B cell (primary cell): ENCODE data around the gene GFI1B. TPM values are rescaled to one million over a fixed set of nuclear protein-coding genes. Genes with fewer than 3 reads are reported as not detected.

ENCODE experiments used
- ATAC-seq: fragments of 200-7000 bp; cut with Tn5 transposase; one replicate; pipeline ENCODE4 v1.10.0; 2021; ENCODE audit warnings: low read depth, mild to moderate bottlenecking, moderate number of reproducible peaks, moderate library complexity
- CTCF ChIA-PET: fragments of 350-600 bp; sonication (Branson Sonifier 250); formaldehyde crosslinking; loops from one replicate; lab custom pipeline; 2021; ENCODE audit warnings: antibody characterized with exemption, inconsistent platforms; lab: Charles Lee
- POLR2A ChIA-PET: fragments of 350-600 bp; sonication (Branson Sonifier 250); formaldehyde crosslinking; loops from one replicate; lab custom pipeline; 2021; ENCODE audit warnings: antibody characterized with exemption; lab: Charles Lee
- DNase-seq: peaks from one replicate; pipeline ENCODE4 v3.0.0; 2013
- H2AFZ ChIP-seq: 2 replicates; pipeline ENCODE4 v1.6.1; 2012; ENCODE audit warnings: mild to moderate bottlenecking, low read depth, low read length; ENCODE audit not compliant: insufficient read depth, poor library complexity, severe bottlenecking
- H3K27ac ChIP-seq, 2 donors: 1 replicate in 1 of 2; 2 replicates in 1 of 2; pipeline ENCODE4 v1.5.1; 2012 to 2013; ENCODE audit warnings: low read length in 2 of 2, mild to moderate bottlenecking in 2 of 2, moderate library complexity in 1 of 2
- H3K27me3 ChIP-seq, 4 experiments: fragments of 200-600 bp in 1 of 4; sonication (generic) in 1 of 4; replicated peaks in 1 of 4; 1 replicate in 2 of 4; 2 replicates in 2 of 4; pipeline versions ENCODE4 v1.6.1 to v1.7.0; 2013 to 2016; ENCODE audit warnings: low read length in 3 of 4, mild to moderate bottlenecking in 2 of 4, mixed read lengths in 1 of 4, moderate library complexity in 1 of 4; ENCODE audit not compliant: insufficient read depth in 4 of 4, control insufficient read depth in 3 of 4; ENCODE audit errors: control extremely low read depth in 1 of 4
- H3K36me3 ChIP-seq, 2 experiments: replicated peaks in 1 of 2; 1 replicate in 1 of 2; 2 replicates in 1 of 2; pipeline versions ENCODE4 v1.6.1 to v1.7.1; 2013; ENCODE audit warnings: low read length in 1 of 2; ENCODE audit not compliant: insufficient read depth in 2 of 2, control insufficient read depth in 1 of 2; ENCODE audit errors: control extremely low read depth in 1 of 2, extremely low read depth in 1 of 2
- H3K4me1 ChIP-seq, 2 donors: fragments of 200-600 bp in 1 of 2; sonication (generic) in 1 of 2; 1 replicate in 1 of 2; 2 replicates in 1 of 2; pipeline versions ENCODE4 v1.5.1 to v1.6.1; 2013 to 2017; ENCODE audit warnings: low read length in 2 of 2; ENCODE audit not compliant: control insufficient read depth in 2 of 2, insufficient read depth in 2 of 2
- H3K4me2 ChIP-seq: replicated peaks from 2 replicates; pipeline ENCODE3; 2012; ENCODE audit warnings: mild to moderate bottlenecking, low read depth, low read length; ENCODE audit not compliant: poor library complexity, severe bottlenecking
- H3K4me3 ChIP-seq, 5 experiments: fragments of 200-600 bp in 1 of 5; sonication (generic) in 1 of 5; 1 replicate in 3 of 5; 2 replicates in 2 of 5; pipeline versions ENCODE4 v1.5.1 to v1.7.0; 2011 to 2016; ENCODE audit warnings: low read length in 4 of 5, mild to moderate bottlenecking in 4 of 5, low read depth in 2 of 5, control low read depth in 1 of 5, moderate library complexity in 1 of 5; ENCODE audit not compliant: insufficient read depth in 1 of 5; ENCODE audit errors: control extremely low read depth in 1 of 5, extremely low read depth in 1 of 5
- H3K79me2 ChIP-seq: fragments of 200-600 bp; sonication (generic); one replicate; pipeline ENCODE4 v1.6.0; 2016; ENCODE audit warnings: low read length; ENCODE audit not compliant: control insufficient read depth, insufficient read depth
- H3K9ac ChIP-seq: fragments of 200-600 bp; sonication (generic); 2 replicates; pipeline ENCODE4 v1.6.1; 2017; ENCODE audit warnings: mild to moderate bottlenecking, low read length, moderate library complexity
- H3K9me3 ChIP-seq, 3 donors: one replicate each; pipeline versions ENCODE4 v1.6.1 to v1.7.1; 2013; ENCODE audit warnings: low read length in 2 of 3; ENCODE audit not compliant: control insufficient read depth in 2 of 3, insufficient read depth in 1 of 3; ENCODE audit errors: control extremely low read depth in 1 of 3
- H4K20me1 ChIP-seq: 2 replicates; pipeline ENCODE4 v1.6.0; 2012; ENCODE audit warnings: mild to moderate bottlenecking, low read length; ENCODE audit not compliant: insufficient read depth, control insufficient read depth, poor library complexity, severe bottlenecking
- H3K27ac Mint-ChIP-seq: one replicate; pipeline ENCODE4 v1.8.0; 2021; ENCODE audit warnings: mixed read lengths
- H3K27me3 Mint-ChIP-seq: one replicate; pipeline ENCODE4 v1.8.0; 2021; ENCODE audit warnings: mixed read lengths
- H3K4me1 Mint-ChIP-seq: one replicate; pipeline ENCODE4 v1.8.0; 2021; ENCODE audit warnings: mixed read lengths
- H3K4me3 Mint-ChIP-seq: one replicate; pipeline ENCODE4 v1.8.0; 2021; ENCODE audit warnings: mixed read lengths
- H3K9me3 Mint-ChIP-seq: one replicate; pipeline ENCODE4 v1.8.0; 2022; ENCODE audit warnings: mixed read lengths; ENCODE audit not compliant: insufficient read depth
- CTCF ChIP-seq: fragments of 200-600 bp; IDR thresholded peaks from one replicate; pipeline ENCODE4 v1.8.0; 2022; ENCODE audit warnings: antibody characterized with exemption, mild to moderate bottlenecking
- EZH2 ChIP-seq: IDR thresholded peaks from 2 replicates; pipeline ENCODE4 v1.6.1; 2012; ENCODE audit warnings: borderline replicate concordance, low read depth, mild to moderate bottlenecking, moderate library complexity, low read length; ENCODE audit not compliant: insufficient read depth, poor library complexity, severe bottlenecking
- WGBS: methylation state at CpG from one replicate; pipeline ENCODE4 v1.1.5; 2013; ENCODE audit warnings: missing lambda C conversion rate; ENCODE audit not compliant: insufficient coverage; 5-methylcytosine and 5-hydroxymethylcytosine counted together
- intact Hi-C: fragments of 100-400 bp; cut with micrococcal nuclease; formaldehyde crosslinking; loops from one replicate; pipeline ENCODE4 v1.10.0; 2022
- polyA plus RNA-seq: library from polyadenylated mRNA; depleted of rRNA; stranded (reverse); fragments of >200 nt; gene quantifications from 2 replicates; pipeline ENCODE4 v1.2.3, GENCODE V29; 2012
- total RNA-seq, 2 donors: library from RNA; stranded (reverse); fragments of 120-200 nt in 1 of 2; gene quantifications; 1 replicate in 1 of 2; 2 replicates in 1 of 2; pipeline versions ENCODE4 v1.2.3 to v1.2.4, GENCODE V29; 2013 to 2022

GFI1B gene
- total and polyA plus RNA-seq, 2 donors (not counting 1 experiment from before 2014, with no cell fraction given) = 0.09 TPM; not detected in 1

GRCh38 chr9:133003671-133004090 lies 25.2 kb downstream of the GFI1B start:
- Mint-ChIP-seq H3K27ac (no peak overlapping the region), H3K27me3 (peaks cover 48% of the 10 kb centered on the region), H3K4me3 (no peak overlapping the region), H3K9me3 (peaks cover 2% of the 10 kb centered on the region), H3K4me1 (no peaks in the 10 kb centered on the region)
- H3K27me3 ChIP-seq = peaks cover 0 to 41% (median 8%) of the 10 kb centered on the region in 4 experiments
- peaks cover 0 to 2% (median 0%) of the 10 kb centered on the region in 3 donors for H3K9me3 ChIP-seq
- no peak overlapping the region for H3K4me3 ChIP-seq
- no peaks in the 10 kb centered on the region for H3K36me3 ChIP-seq
- 6% methylated on average over 9 of the region's 9 CpGs for WGBS
- ATAC-seq (no peak), DNase-seq (no peak)
- no peak overlapping the region for H3K27ac ChIP-seq
- no peaks in the 10 kb centered on the region for H3K79me2 ChIP-seq
- intact Hi-C loops = no loop called here
- no peak overlapping the region for H2AFZ ChIP-seq
- H4K20me1 ChIP-seq = no peaks in the 10 kb centered on the region
- H3K9ac ChIP-seq = no peak overlapping the region
- H3K4me2 ChIP-seq = no peak overlapping the region
- TF ChIP-seq EZH2 = no peak
- TF ChIP-seq CTCF = no peak
- ChIA-PET CTCF (no interaction called here), POLR2A (no interaction called here)
- H3K4me1 ChIP-seq = no peaks in the 10 kb centered on the region

- CTCF ChIA-PET = interaction anchor here (2.4 kb wide), 1 partner anchor 18 kb away, joined by 9 read pairs; no protein-coding TSS in a partner anchor
- no peak overlapping the region for H3K4me3 ChIP-seq
- H3K27ac ChIP-seq = no peak overlapping the region
- H3K9ac ChIP-seq = no peak overlapping the region
- no peak overlapping the region for H3K27ac Mint-ChIP-seq
- ATAC-seq (no peak), DNase-seq (no peak)
- H3K4me3 Mint-ChIP-seq = no peak overlapping the region
- intact Hi-C loops = no loop called here
- H3K9me3 ChIP-seq = peaks cover 0 to 2% (median 0%) of the 10 kb centered on the region in 3 donors
- no peak for TF ChIP-seq CTCF
- TF ChIP-seq EZH2 = no peak
- no peak overlapping the region for H2AFZ ChIP-seq
- H3K9me3 Mint-ChIP-seq = peaks cover 3% of the 10 kb centered on the region
- no peaks in the 10 kb centered on the region for H3K4me1 Mint-ChIP-seq
- POLR2A ChIA-PET = no interaction called here
- H3K27me3 Mint-ChIP-seq = peaks cover 49% of the 10 kb centered on the region
- H3K36me3 ChIP-seq = no peaks in the 10 kb centered on the region
- H3K79me2 ChIP-seq = no peaks in the 10 kb centered on the region
- no peaks in the 10 kb centered on the region for H4K20me1 ChIP-seq
- H3K27me3 ChIP-seq = peaks cover 0 to 41% (median 8%) of the 10 kb centered on the region in 4 experiments
- WGBS = 14% methylated on average over 9 of the region's 9 CpGs
- H3K4me2 ChIP-seq = no peak overlapping the region
- no peaks in the 10 kb centered on the region for H3K4me1 ChIP-seq
Measured at GRCh38 chr9:133004091-133004998, 25.9 kb downstream of the GFI1B start.
